IMR-90 (cell line): ENCODE measurements around the gene CCSER2. TPM values are rescaled to one million over a fixed set of nuclear protein-coding genes. Genes with fewer than 3 reads are reported as not detected.

ENCODE experiments used
- ATAC-seq: fragments of 200-7000 bp; cut with Tn5 transposase; 2 replicates; pipeline ENCODE4 v1.9.1; 2020; ENCODE audit warnings: low read depth, mild to moderate bottlenecking, moderate library complexity
- BruUV-seq: library from RNA; stranded (reverse); fragments of 400-500 nt; replicated peaks from 2 replicates; lab custom pipeline; 2021; lab: Mats Ljungman, UMichigan
- CTCF ChIA-PET: fragments of 300-600 bp; formaldehyde crosslinking; extraction: SDS; loops from one replicate; lab custom pipeline; 2021; ENCODE audit warnings: antibody characterized with exemption; lab: Yijun Ruan, JAX
- POLR2A ChIA-PET: fragments of 300-600 bp; sonication (Branson Sonifier 250); formaldehyde crosslinking; loops from one replicate; lab custom pipeline; 2022; ENCODE audit warnings: antibody characterized with exemption; ENCODE audit not compliant: unreplicated experiment; lab: Charles Lee
- DNase-seq: peaks from one replicate; pipeline ENCODE4 v3.0.0; 2013
- H2AFZ ChIP-seq: replicated peaks from 2 replicates; pipeline ENCODE3; 2013; ENCODE audit warnings: low read length, mild to moderate bottlenecking; ENCODE audit not compliant: poor library complexity
- H2AK5ac ChIP-seq: 2 replicates; pipeline ENCODE4 v1.6.1; 2013; ENCODE audit warnings: low read depth, low read length, inconsistent platforms
- H2AK9ac ChIP-seq: replicated peaks from 2 replicates; pipeline ENCODE3; 2013; ENCODE audit warnings: mild to moderate bottlenecking, low read depth, low read length, moderate library complexity; ENCODE audit not compliant: poor library complexity
- H2BK120ac ChIP-seq: 2 replicates; pipeline ENCODE4 v1.6.1; 2013; ENCODE audit warnings: low read depth, low read length, inconsistent platforms
- H2BK15ac ChIP-seq: 3 replicates; pipeline ENCODE4 v1.6.1; 2013; ENCODE audit warnings: low read depth, low read length, inconsistent platforms
- H2BK20ac ChIP-seq: 2 replicates; pipeline ENCODE4 v1.6.1; 2013; ENCODE audit warnings: low read depth, mild to moderate bottlenecking, inconsistent platforms, low read length, moderate library complexity
- H2BK5ac ChIP-seq: 2 replicates; pipeline ENCODE4 v1.6.1; 2013; ENCODE audit warnings: mild to moderate bottlenecking, low read depth, low read length, inconsistent platforms; ENCODE audit not compliant: poor library complexity, severe bottlenecking
- H3K14ac ChIP-seq: replicated peaks from 2 replicates; pipeline ENCODE4 v1.6.1; 2013; ENCODE audit warnings: low read depth, low read length, inconsistent platforms
- H3K18ac ChIP-seq: 2 replicates; pipeline ENCODE4 v1.6.1; 2013; ENCODE audit warnings: low read depth, low read length, control low read depth
- H3K23ac ChIP-seq: 2 replicates; pipeline ENCODE4 v1.6.1; 2013; ENCODE audit warnings: low read depth, low read length, inconsistent platforms
- H3K27ac ChIP-seq: 2 replicates; pipeline ENCODE4 v1.5.1; 2013; ENCODE audit warnings: mild to moderate bottlenecking, control low read depth, low read length; ENCODE audit not compliant: insufficient read depth
- H3K27me3 ChIP-seq: 2 replicates; pipeline ENCODE4 v1.6.1; 2013; ENCODE audit warnings: low read length; ENCODE audit not compliant: control insufficient read depth, insufficient read depth
- H3K36me3 ChIP-seq: 2 replicates; pipeline ENCODE4 v1.6.1; 2013; ENCODE audit warnings: low read length, mixed read lengths; ENCODE audit not compliant: control insufficient read depth, insufficient read depth
- H3K4ac ChIP-seq: 2 replicates; pipeline ENCODE4 v1.6.1; 2013; ENCODE audit warnings: low read depth, low read length, inconsistent platforms
- H3K4me1 ChIP-seq: 2 replicates; pipeline ENCODE4 v1.6.1; 2013; ENCODE audit warnings: low read length, mixed read lengths; ENCODE audit not compliant: control insufficient read depth, insufficient read depth
- H3K4me2 ChIP-seq: 2 replicates; pipeline ENCODE4 v1.6.1; 2013; ENCODE audit warnings: low read depth, mild to moderate bottlenecking, control low read depth, low read length, moderate library complexity
- H3K4me3 ChIP-seq: 2 replicates; pipeline ENCODE4 v1.5.1; 2013; ENCODE audit warnings: low read depth, mild to moderate bottlenecking, control low read depth, low read length, moderate library complexity; ENCODE audit not compliant: insufficient read depth
- H3K56ac ChIP-seq: 2 replicates; pipeline ENCODE4 v1.6.1; 2013; ENCODE audit warnings: low read length, inconsistent platforms; ENCODE audit not compliant: insufficient read depth; ENCODE audit errors: extremely low read depth
- H3K79me1 ChIP-seq, 2 experiments: 2 replicates each; pipeline ENCODE4 v1.6.1; 2013; ENCODE audit warnings: low read length in 2 of 2, inconsistent platforms in 1 of 2, low read depth in 1 of 2
- H3K9ac ChIP-seq: 2 replicates; pipeline ENCODE4 v1.6.1; 2013; ENCODE audit warnings: low read depth, low read length, control low read depth
- H3K9me1 ChIP-seq: 2 replicates; pipeline ENCODE4 v1.6.1; 2013; ENCODE audit warnings: low read length, inconsistent platforms; ENCODE audit not compliant: insufficient read depth
- H3K9me3 ChIP-seq: 2 replicates; pipeline ENCODE4 v1.6.1; 2013; ENCODE audit warnings: low read length; ENCODE audit not compliant: control insufficient read depth, insufficient read depth
- H4K20me1 ChIP-seq: 2 replicates; pipeline ENCODE4 v1.6.1; 2013; ENCODE audit warnings: low read length, inconsistent platforms; ENCODE audit not compliant: insufficient read depth
- H4K5ac ChIP-seq: 2 replicates; pipeline ENCODE4 v1.6.1; 2013; ENCODE audit warnings: mild to moderate bottlenecking, low read depth, low read length, control low read depth
- H4K8ac ChIP-seq, 2 experiments: 2 replicates each; pipeline ENCODE4 v1.6.1; 2013; ENCODE audit warnings: low read depth in 2 of 2, low read length in 2 of 2, control low read depth in 1 of 2, inconsistent platforms in 1 of 2
- H4K91ac ChIP-seq: 2 replicates; pipeline ENCODE4 v1.6.1; 2013; ENCODE audit warnings: low read depth, low read length, inconsistent platforms; ENCODE audit not compliant: insufficient read depth
- CEBPB ChIP-seq: IDR thresholded peaks from 2 replicates; pipeline ENCODE4 v1.6.1; 2012; ENCODE audit warnings: low read depth, low read length, improper control_type of control experiment
- CHD1 ChIP-seq: IDR thresholded peaks from 2 replicates; pipeline ENCODE4 v1.6.1; 2012; ENCODE audit warnings: low read depth, low read length, improper control_type of control experiment
- FOS ChIP-seq: fragments of 150-350 bp; IDR thresholded peaks from 2 replicates; pipeline ENCODE4 v1.6.1; 2016; ENCODE audit warnings: low read depth, low read length
- MAFK ChIP-seq: IDR thresholded peaks from 2 replicates; pipeline ENCODE4 v1.6.1; 2012; ENCODE audit warnings: low read depth, low read length, improper control_type of control experiment
- MAZ ChIP-seq: IDR thresholded peaks from 2 replicates; pipeline ENCODE4 v1.6.1; 2012; ENCODE audit warnings: low read depth, mild to moderate bottlenecking, low read length, improper control_type of control experiment, moderate library complexity, borderline replicate concordance
- MXI1 ChIP-seq: IDR thresholded peaks from 2 replicates; pipeline ENCODE4 v1.6.1; 2012; ENCODE audit warnings: low read depth, mild to moderate bottlenecking, low read length, moderate library complexity, borderline replicate concordance
- NFE2L2 ChIP-seq: fragments of 150-350 bp; IDR thresholded peaks from 2 replicates; pipeline ENCODE4 v1.6.1; 2016; ENCODE audit warnings: low read depth, mild to moderate bottlenecking, low read length
- POLR2A ChIP-seq: IDR thresholded peaks from 2 replicates; pipeline ENCODE4 v1.6.1; 2012; ENCODE audit warnings: mild to moderate bottlenecking, low read depth, low read length
- RAD21 ChIP-seq: IDR thresholded peaks from 2 replicates; pipeline ENCODE4 v1.6.1; 2012; ENCODE audit warnings: low read length, improper control_type of control experiment
- RCOR1 ChIP-seq: IDR thresholded peaks from 2 replicates; pipeline ENCODE4 v1.6.1; 2012; ENCODE audit warnings: mild to moderate bottlenecking, low read length, improper control_type of control experiment; ENCODE audit not compliant: insufficient replicate concordance
- SMC3 ChIP-seq: fragments of 150-350 bp; IDR thresholded peaks from 2 replicates; pipeline ENCODE4 v1.6.1; 2016; ENCODE audit warnings: low read depth, mild to moderate bottlenecking, antibody characterized with exemption, low read length, moderate library complexity
- dilution Hi-C: fragments of 300-500 bp; cut with HindIII; formaldehyde crosslinking; loops from one replicate; pipeline ENCODE4 v1.14.3; 2018; ENCODE audit warnings: low sequenced_read_pairs; ENCODE audit not compliant: unreplicated experiment
- in situ Hi-C: fragments of 300-500 bp; cut with MboI; formaldehyde crosslinking; loops from 3 replicates; pipeline ENCODE4 v1.14.3; 2019; ENCODE audit warnings: low sequenced_read_pairs, inconsistent platforms, mixed read lengths
- intact Hi-C: fragments of 100-400 bp; cut with micrococcal nuclease; formaldehyde crosslinking; loops from 2 replicates; pipeline ENCODE4 v1.10.0; 2022
- polyA plus RNA-seq, 3 experiments: library from polyadenylated mRNA; depleted of rRNA; stranded (reverse); fragments of >200 nt; gene quantifications; 2 replicates each; pipeline ENCODE4 v1.2.3, GENCODE V29; 2012; ENCODE audit warnings: low replicate concordance in 1 of 3
- total RNA-seq: library from RNA; depleted of rRNA; stranded (reverse); fragments of >200 nt; gene quantifications from 2 replicates; pipeline ENCODE4 v1.2.3, GENCODE V29; 2012
- TF ChIP-seq, protein P1 (sequence below): conservative IDR thresholded peaks from 2 replicates; pipeline ENCODE4 v1.5.1; 2012; ENCODE audit warnings: mild to moderate bottlenecking, low read depth, low read length, improper control_type of control experiment
- TF ChIP-seq, protein P2 (sequence below): fragments of 150-350 bp; IDR thresholded peaks from 2 replicates; pipeline ENCODE4 v1.6.1; 2017; ENCODE audit warnings: mild to moderate bottlenecking, antibody characterized with exemption, low read length, low read depth

The CCSER2 gene
- total and polyA plus RNA-seq, 2 of the 4 experiments (the other 2 are of a cell fraction) = 20.4 to 31.7 TPM

DNA sequence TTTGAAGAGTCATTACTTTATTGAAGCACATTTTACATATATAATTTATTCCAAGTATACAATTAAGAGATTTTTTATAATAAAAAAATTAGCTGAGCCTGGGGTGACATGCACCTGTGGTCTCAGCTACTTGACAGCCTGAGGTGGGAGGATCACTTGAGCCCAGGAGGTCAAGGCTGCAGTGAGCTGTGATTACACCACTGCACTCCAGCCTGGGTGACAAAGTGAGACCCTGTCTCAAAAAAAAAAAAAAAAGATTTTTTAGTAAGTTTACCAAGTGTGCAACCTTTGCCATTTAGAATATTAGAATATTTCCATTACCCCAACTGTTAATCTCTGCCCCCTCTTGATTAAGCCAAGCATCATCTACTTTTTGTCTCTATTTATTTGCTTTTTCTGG, 196.0 kb downstream of the CCSER2 start:
- Histone ChIP-seq H2AK9ac (no peak overlapping the region), H3K9me3 (peaks cover 7% of the 10 kb centered on the region), H3K9me1 (no peaks in the 10 kb centered on the region), H3K27me3 (no peaks in the 10 kb centered on the region), H4K91ac (no peak overlapping the region), H2BK5ac (no peak overlapping the region), H3K4ac (no peak overlapping the region), H3K79me1 (no peaks in the 10 kb centered on the region), H3K18ac (no peak overlapping the region), H2BK15ac (no peak overlapping the region), H3K9ac (no peak overlapping the region), H4K5ac (no peak overlapping the region), H2AK5ac (no peak overlapping the region), H3K23ac (no peak overlapping the region), H2BK20ac (no peak overlapping the region), H3K4me2 (no peak overlapping the region), H3K4me1 (no peaks in the 10 kb centered on the region), H3K36me3 (no peaks in the 10 kb centered on the region; the same call in 1 of the 2 replicates), H3K27ac (no peak overlapping the region), H3K56ac (no peak overlapping the region), H3K14ac (no peak overlapping the region), H4K8ac (no peak overlapping the region), H3K4me3 (no peak overlapping the region), H2BK120ac (no peak overlapping the region), H4K20me1 (no peaks in the 10 kb centered on the region), H2AFZ (no peak overlapping the region)
- no TSS peak for BruUV-seq
- ATAC-seq (no peak), DNase-seq (no peak)
- in situ Hi-C loops = no loop called here
- ChIA-PET CTCF (interaction anchor here (0.6 to 0.8 kb wide), 2 partner anchors 255 to 376 kb away, joined by 3 to 4 read pairs; no protein-coding TSS in a partner anchor), POLR2A (no interaction called here)
- intact Hi-C loops = loop anchor here (5.0 kb wide), 1 partner anchor 92 kb away; no protein-coding TSS in a partner anchor
- dilution Hi-C loops = no loop called here
- TF ChIP-seq NFE2L2 = no peak
- no peak for TF ChIP-seq RCOR1
- TF ChIP-seq RAD21 = no peak
- TF ChIP-seq, protein P1, sequence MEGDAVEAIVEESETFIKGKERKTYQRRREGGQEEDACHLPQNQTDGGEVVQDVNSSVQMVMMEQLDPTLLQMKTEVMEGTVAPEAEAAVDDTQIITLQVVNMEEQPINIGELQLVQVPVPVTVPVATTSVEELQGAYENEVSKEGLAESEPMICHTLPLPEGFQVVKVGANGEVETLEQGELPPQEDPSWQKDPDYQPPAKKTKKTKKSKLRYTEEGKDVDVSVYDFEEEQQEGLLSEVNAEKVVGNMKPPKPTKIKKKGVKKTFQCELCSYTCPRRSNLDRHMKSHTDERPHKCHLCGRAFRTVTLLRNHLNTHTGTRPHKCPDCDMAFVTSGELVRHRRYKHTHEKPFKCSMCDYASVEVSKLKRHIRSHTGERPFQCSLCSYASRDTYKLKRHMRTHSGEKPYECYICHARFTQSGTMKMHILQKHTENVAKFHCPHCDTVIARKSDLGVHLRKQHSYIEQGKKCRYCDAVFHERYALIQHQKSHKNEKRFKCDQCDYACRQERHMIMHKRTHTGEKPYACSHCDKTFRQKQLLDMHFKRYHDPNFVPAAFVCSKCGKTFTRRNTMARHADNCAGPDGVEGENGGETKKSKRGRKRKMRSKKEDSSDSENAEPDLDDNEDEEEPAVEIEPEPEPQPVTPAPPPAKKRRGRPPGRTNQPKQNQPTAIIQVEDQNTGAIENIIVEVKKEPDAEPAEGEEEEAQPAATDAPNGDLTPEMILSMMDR = no peak
- TF ChIP-seq, protein P2, sequence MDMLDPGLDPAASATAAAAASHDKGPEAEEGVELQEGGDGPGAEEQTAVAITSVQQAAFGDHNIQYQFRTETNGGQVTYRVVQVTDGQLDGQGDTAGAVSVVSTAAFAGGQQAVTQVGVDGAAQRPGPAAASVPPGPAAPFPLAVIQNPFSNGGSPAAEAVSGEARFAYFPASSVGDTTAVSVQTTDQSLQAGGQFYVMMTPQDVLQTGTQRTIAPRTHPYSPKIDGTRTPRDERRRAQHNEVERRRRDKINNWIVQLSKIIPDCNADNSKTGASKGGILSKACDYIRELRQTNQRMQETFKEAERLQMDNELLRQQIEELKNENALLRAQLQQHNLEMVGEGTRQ = no peak
- TF ChIP-seq POLR2A = no peak
- no peak for TF ChIP-seq FOS
- no peak for TF ChIP-seq MAFK
- no peak for TF ChIP-seq CHD1
- no peak for TF ChIP-seq MAZ
- no peak for TF ChIP-seq SMC3
- no peak for TF ChIP-seq MXI1
- TF ChIP-seq CEBPB = no peak
